ENCODE measurements around the gene ABCB11. TPM values are rescaled to one million over a fixed set of nuclear protein-coding genes. Genes with fewer than 3 reads are reported as not detected.
A peak's percentile ranks its signal among the peaks of the same experiment; 100 is the strongest.

The ABCB11 gene
- total and polyA plus RNA-seq, 2 experiments from 2014 or later, result 0.06 to 0.12 TPM

DNA sequence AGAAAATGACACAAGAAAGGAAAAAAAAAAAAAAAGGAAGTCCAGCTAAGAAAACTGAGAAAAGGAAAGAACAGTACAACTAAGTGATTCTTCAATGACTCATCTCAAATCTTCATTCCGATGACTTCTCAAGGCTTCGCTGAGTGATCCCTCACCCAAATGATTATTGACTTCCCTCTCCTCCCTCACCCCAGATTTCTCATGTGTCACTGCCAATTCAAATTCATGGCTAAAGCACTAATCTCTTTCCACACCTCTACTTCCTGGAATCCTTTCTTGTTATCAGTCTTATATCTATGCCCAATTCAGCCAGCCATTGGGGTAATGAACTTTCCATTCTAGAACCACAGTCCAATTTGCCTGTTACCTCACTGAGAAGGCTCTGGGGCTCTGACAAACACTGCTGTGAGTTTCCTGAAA is 7.2 kb upstream of the ABCB11 start:
- DNase-seq (ENCODE audit: low read depth in 1 of 2, low spot score in 1 of 2), result peak in 1 of 2 donors; percentile 51
- peaks cover 4% of the 10 kb centered on the region for H3K9me3 ChIP-seq (ENCODE audit: low read depth)
- H3K36me3 ChIP-seq, result no peaks in the 10 kb centered on the region
- no peaks in the 10 kb centered on the region for H3K27me3 ChIP-seq
- H3K4me1 ChIP-seq (ENCODE audit: low read depth), result peaks cover 19% of the 10 kb centered on the region
- no peak overlapping the region for H3K27ac ChIP-seq
- H3K4me3 ChIP-seq, result no peak overlapping the region
- TF ChIP-seq, protein P1, sequence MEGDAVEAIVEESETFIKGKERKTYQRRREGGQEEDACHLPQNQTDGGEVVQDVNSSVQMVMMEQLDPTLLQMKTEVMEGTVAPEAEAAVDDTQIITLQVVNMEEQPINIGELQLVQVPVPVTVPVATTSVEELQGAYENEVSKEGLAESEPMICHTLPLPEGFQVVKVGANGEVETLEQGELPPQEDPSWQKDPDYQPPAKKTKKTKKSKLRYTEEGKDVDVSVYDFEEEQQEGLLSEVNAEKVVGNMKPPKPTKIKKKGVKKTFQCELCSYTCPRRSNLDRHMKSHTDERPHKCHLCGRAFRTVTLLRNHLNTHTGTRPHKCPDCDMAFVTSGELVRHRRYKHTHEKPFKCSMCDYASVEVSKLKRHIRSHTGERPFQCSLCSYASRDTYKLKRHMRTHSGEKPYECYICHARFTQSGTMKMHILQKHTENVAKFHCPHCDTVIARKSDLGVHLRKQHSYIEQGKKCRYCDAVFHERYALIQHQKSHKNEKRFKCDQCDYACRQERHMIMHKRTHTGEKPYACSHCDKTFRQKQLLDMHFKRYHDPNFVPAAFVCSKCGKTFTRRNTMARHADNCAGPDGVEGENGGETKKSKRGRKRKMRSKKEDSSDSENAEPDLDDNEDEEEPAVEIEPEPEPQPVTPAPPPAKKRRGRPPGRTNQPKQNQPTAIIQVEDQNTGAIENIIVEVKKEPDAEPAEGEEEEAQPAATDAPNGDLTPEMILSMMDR (IDR thresholded peaks at IDR 0.05; ENCODE audit: low read depth, low read length), result no peak

DNA sequence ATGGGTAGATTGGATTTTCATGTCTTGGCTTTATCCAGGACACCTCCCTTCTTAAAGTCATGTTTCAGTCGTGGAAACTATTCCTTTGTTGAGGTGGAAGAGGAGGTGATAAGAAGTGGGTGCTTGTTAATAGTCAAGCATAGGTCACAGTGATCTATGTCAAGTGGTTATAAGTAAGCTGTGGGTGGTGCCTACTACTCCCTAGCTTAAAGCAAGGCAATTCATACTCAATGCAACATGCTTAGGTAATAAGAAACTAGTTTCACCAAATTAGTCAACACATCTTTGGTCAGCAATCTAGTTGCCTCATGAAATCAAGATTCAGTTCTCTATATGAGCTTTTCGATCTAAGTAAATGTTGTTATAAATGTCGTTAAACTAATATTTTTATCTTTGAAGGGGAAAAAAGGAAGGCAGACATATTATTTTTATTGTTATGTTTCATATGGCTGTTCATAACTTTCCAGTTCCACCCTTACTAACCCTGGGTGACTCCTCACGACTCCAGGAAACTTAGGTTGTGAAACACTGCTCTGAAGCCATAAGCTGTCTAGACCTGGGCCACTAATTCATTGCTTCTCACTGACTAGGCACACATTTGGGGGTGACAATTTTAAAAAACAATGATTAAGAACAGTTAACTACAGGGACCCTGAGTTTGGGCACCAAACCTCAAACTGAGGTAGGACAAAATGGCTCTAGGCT is 5.8 kb upstream of the ABCB11 start:
- Histone ChIP-seq H3K36me3 (no peaks in the 10 kb centered on the region), H3K4me1 (ENCODE audit: low read depth) (peaks cover 19% of the 10 kb centered on the region), H3K4me3 (no peak overlapping the region), H3K9me3 (ENCODE audit: low read depth) (no peaks in the 10 kb centered on the region), H3K27me3 (peaks cover under 1% of the 10 kb centered on the region), H3K27ac (no peak overlapping the region)
- TF ChIP-seq, protein P1 (IDR thresholded peaks at IDR 0.05; ENCODE audit: low read depth, low read length), result no peak
- DNase-seq (ENCODE audit: low read depth in 1 of 2, low spot score in 1 of 2), result no peak

DNA sequence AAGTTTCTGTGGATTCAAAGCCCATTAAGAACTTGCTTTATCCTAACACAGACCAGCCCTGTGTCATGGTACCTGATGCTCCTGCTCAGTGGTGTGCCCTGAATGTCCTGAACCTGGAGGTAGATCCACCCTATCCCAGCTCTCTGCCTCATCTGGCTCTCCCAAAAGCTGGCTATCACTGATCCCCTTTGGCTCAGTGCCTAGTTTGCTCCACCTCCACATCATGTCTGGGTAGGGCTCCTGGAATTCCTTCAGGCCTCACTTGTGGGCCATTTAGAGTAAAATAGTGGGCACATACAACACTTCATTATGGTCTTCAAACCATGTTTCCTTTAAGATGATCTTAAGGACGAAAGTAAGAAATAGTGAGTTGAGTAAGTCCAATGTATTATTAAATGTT is 4.8 kb upstream of the ABCB11 start:
- Histone ChIP-seq H3K27me3 (peaks cover 5% of the 10 kb centered on the region), H3K4me1 (ENCODE audit: low read depth) (peaks cover 19% of the 10 kb centered on the region), H3K9me3 (ENCODE audit: low read depth) (no peaks in the 10 kb centered on the region), H3K36me3 (no peaks in the 10 kb centered on the region), H3K4me3 (no peak overlapping the region), H3K27ac (no peak overlapping the region)
- TF ChIP-seq, protein P1 (IDR thresholded peaks at IDR 0.05; ENCODE audit: low read depth, low read length), result no peak
- DNase-seq (ENCODE audit: low read depth in 1 of 2, low spot score in 1 of 2), result no peak

DNA sequence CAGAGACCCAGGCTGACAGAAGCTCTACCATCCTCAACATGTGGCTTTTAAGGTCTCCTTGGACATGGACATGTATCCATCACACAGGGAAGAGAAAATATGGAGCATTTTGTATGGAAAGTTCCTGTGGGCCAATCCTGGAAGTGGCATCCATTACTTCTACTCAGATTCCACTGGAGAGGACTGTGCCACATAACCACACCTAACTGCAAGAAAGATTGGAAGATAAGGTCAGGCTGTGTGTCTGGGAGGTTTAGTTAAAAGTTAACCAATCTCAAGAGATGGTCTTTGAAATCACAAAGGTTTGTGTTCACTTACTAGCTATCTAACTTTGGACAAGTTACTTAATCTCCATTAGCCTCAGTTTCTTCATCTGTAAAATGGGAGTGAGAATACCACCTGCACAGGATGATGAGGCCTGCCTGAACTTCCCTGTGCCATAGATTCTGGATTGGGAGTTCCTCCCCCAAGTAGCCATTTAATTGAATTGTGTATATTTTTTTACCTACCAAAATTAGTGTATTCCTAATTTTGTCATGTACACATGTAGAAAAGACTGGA is 3.9 kb upstream of the ABCB11 start:
- TF ChIP-seq, protein P1 (IDR thresholded peaks at IDR 0.05; ENCODE audit: low read depth, low read length), result no peak
- Histone ChIP-seq H3K27me3 (peaks cover 5% of the 10 kb centered on the region), H3K4me3 (no peak overlapping the region), H3K27ac (no peak overlapping the region), H3K4me1 (ENCODE audit: low read depth) (peaks cover 19% of the 10 kb centered on the region), H3K9me3 (ENCODE audit: low read depth) (no peaks in the 10 kb centered on the region), H3K36me3 (no peaks in the 10 kb centered on the region)
- DNase-seq (ENCODE audit: low read depth in 1 of 2, low spot score in 1 of 2), result no peak

DNA sequence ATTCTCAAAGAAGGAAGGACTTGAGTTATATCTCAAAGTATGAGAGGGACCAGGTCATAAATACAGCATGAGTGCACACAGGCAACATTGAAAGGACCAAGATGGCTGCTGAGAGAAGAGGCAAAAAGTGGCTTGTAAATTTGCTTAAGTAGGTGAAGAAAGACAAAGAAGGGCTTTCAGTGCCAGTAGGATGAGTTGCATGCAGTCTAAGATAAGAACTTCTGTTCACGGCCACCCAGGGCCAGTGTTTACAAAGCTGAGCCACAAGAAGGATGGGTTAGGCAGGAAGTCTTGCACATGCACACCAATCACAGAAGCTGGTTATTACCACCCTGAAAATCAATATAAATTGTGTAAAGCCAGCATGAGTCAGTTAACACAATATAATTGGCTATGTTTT is 3.1 kb upstream of the ABCB11 start:
- Histone ChIP-seq H3K27me3 (peaks cover 5% of the 10 kb centered on the region), H3K9me3 (ENCODE audit: low read depth) (no peaks in the 10 kb centered on the region), H3K4me3 (no peak overlapping the region), H3K4me1 (ENCODE audit: low read depth) (peaks cover 21% of the 10 kb centered on the region), H3K36me3 (no peaks in the 10 kb centered on the region), H3K27ac (no peak overlapping the region)
- TF ChIP-seq, protein P1 (IDR thresholded peaks at IDR 0.05; ENCODE audit: low read depth, low read length), result no peak
- DNase-seq (ENCODE audit: low read depth in 1 of 2, low spot score in 1 of 2), result peak; percentile 41 to 82
